ENCODE results near the gene RRN3. TPM values are rescaled to one million over a fixed set of nuclear protein-coding genes. Genes with fewer than 3 reads are reported as not detected.

RRN3 gene
- total and polyA plus RNA-seq, 2 donors (not counting 3 experiments of a cell fraction or from before 2014, with no cell fraction given) = 15.1 to 26.5 TPM

GRCh38 chr16:15049581-15050180 is 44.4 kb downstream of the RRN3 start:
- Histone ChIP-seq H2AFZ (ENCODE audit: low read depth, low read length) (no peak overlapping the region), H3K36me3 (ENCODE audit: control insufficient read depth in 2 of 2, extremely low read depth in 1 of 2, insufficient read depth in 2 of 2, low read length in 2 of 2) (peaks cover 3 to 10% of the 10 kb centered on the region in 2 experiments), H3K9me3 (replicated peaks; ENCODE audit: control insufficient read depth, insufficient read depth, low read length) (no peaks in the 10 kb centered on the region), H3K9ac (replicated peaks; ENCODE audit: extremely low read depth, insufficient read depth, low read length) (no peak overlapping the region), H3K9me1 (replicated peaks; ENCODE audit: control insufficient read depth, extremely low read depth, insufficient read depth, low read length) (no peaks in the 10 kb centered on the region), H4K20me1 (replicated peaks; ENCODE audit: control insufficient read depth, extremely low read depth, insufficient read depth, low read length) (no peaks in the 10 kb centered on the region), H3K27ac (ENCODE audit: insufficient read depth, low read depth, low read length) (peak overlapping the region; percentile 42), H3K4me2 (ENCODE audit: insufficient read depth, low read length) (peak overlapping the region; percentile 73), H3K79me2 (ENCODE audit: control insufficient read depth, insufficient read depth, low read length) (peaks cover 41% of the 10 kb centered on the region), H3K27me3 (ENCODE audit: control insufficient read depth in 2 of 2, insufficient read depth in 2 of 2, low read length in 2 of 2) (no peaks in the 10 kb centered on the region), H3K4me1 (ENCODE audit: control insufficient read depth, extremely low read depth, insufficient read depth, low read length) (peaks cover 14% of the 10 kb centered on the region), H3K4me3 (replicated peaks in 1 of 3; ENCODE audit: insufficient read depth in 1 of 3, low read depth in 1 of 3, low read length in 3 of 3) (no peak overlapping the region)
- TF ChIP-seq FOS (IDR thresholded peaks at IDR 0.05; ENCODE audit: borderline replicate concordance, insufficient read depth, low read length) = no peak
- no peak for TF ChIP-seq EZH2 (IDR thresholded peaks at IDR 0.05; ENCODE audit: borderline replicate concordance, low read depth, low read length, severe bottlenecking)
- no peak for TF ChIP-seq MAX (IDR thresholded peaks at IDR 0.05; ENCODE audit: insufficient read depth, insufficient read length)
- no peak for TF ChIP-seq POLR2AphosphoS5 (IDR thresholded peaks at IDR 0.05; ENCODE audit: insufficient read depth, low read depth, low read length)
- no peak for TF ChIP-seq GATA2 (IDR thresholded peaks at IDR 0.05; ENCODE audit: insufficient read depth, insufficient read length, low read depth, low read length)
- TF ChIP-seq CTCF (IDR thresholded peaks at IDR 0.05; ENCODE audit: extremely low read depth in 1 of 2, insufficient read depth in 1 of 2, low read depth in 1 of 2, low read length in 2 of 2) = no peak
- no peak for TF ChIP-seq POLR2A (IDR thresholded peaks at IDR 0.05; ENCODE audit: low read depth, low read length)
- TF ChIP-seq JUN (IDR thresholded peaks at IDR 0.05; ENCODE audit: borderline replicate concordance, insufficient read depth, insufficient read length, low read depth) = no peak
- no peak for TF ChIP-seq MYC (IDR thresholded peaks at IDR 0.05; ENCODE audit: low read depth, low read length)
- FAIRE-seq (peak; percentile 26), DNase-seq (ENCODE audit: low read depth, low spot score) (peak; percentile 74)
- dilution Hi-C loops (cut with MboI; ENCODE audit: extremely low pct_ligation_motif_present, low sequenced_read_pairs) (no loop called here), intact Hi-C loops (cut with micrococcal nuclease) (loop anchor here (10.0 kb wide), 1 partner anchor 75 kb away; the partner anchor contains the start of gene PDXDC1)
- BruUV-seq (replicated peaks) = no TSS peak
- ChIA-PET CTCF (interaction anchor here (1.0 to 2.7 kb wide), 4 partner anchors 9 to 27 kb away, joined by 3 to 11 read pairs (median 4); no protein-coding TSS in a partner anchor), POLR2A (interaction anchor here (0.6 kb wide), 2 partner anchors 17 to 59 kb away, joined by 5 to 6 read pairs; no protein-coding TSS in a partner anchor)
